Smooth muscle cell of the umbilical artery (primary cell): ENCODE measurements around the gene PDF. TPM values are rescaled to one million over a fixed set of nuclear protein-coding genes. Genes with fewer than 3 reads are reported as not detected.

Experiments used
- total RNA-seq: library from RNA; depleted of rRNA; stranded (reverse); fragments of >200 nt; gene quantifications from 2 replicates; pipeline ENCODE4 v1.2.3, GENCODE V29; 2014

PDF gene, protein sequence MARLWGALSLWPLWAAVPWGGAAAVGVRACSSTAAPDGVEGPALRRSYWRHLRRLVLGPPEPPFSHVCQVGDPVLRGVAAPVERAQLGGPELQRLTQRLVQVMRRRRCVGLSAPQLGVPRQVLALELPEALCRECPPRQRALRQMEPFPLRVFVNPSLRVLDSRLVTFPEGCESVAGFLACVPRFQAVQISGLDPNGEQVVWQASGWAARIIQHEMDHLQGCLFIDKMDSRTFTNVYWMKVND
- 14.4 and 14.8 TPM in 2 replicates for total RNA-seq

DNA sequence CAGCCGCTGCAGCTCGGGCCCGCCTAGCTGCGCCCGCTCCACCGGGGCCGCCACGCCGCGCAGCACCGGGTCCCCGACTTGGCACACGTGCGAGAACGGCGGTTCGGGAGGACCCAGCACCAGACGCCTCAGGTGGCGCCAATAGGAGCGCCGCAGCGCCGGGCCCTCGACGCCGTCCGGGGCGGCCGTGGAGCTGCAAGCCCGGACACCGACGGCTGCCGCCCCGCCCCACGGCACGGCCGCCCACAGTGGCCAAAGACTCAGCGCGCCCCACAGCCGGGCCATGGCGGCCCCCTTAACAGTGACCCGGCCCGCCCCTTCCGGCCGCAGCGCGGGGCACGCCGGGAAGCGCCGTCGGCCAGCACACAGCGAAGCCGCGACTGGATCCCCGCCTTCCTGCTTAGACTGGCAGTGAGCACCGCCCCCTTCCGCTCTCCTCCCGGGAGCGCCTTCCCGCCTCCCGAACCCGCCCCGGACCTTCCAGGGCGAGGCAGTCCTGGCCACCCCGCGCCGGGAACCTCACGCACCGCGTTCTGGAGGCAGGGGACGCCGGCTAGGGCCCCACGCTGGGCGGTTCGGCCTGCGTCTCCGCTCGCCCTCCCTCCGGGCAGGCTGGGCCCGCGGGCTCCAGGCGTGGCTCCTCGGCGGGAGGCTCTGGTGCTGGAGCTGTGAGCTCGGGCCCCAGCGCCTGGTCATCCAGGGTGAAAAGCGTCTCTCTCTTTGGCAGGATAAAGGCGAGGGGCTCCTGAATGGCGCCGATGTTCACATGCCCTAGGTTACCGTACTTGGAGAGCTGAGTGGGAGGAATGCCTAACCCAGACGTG, at the start of gene PDF:
TSS of gene PDF (minus strand) at position 303 of the 824 bp plus-strand sequence. CDS start at position 285, 18 bp downstream.

DNA sequence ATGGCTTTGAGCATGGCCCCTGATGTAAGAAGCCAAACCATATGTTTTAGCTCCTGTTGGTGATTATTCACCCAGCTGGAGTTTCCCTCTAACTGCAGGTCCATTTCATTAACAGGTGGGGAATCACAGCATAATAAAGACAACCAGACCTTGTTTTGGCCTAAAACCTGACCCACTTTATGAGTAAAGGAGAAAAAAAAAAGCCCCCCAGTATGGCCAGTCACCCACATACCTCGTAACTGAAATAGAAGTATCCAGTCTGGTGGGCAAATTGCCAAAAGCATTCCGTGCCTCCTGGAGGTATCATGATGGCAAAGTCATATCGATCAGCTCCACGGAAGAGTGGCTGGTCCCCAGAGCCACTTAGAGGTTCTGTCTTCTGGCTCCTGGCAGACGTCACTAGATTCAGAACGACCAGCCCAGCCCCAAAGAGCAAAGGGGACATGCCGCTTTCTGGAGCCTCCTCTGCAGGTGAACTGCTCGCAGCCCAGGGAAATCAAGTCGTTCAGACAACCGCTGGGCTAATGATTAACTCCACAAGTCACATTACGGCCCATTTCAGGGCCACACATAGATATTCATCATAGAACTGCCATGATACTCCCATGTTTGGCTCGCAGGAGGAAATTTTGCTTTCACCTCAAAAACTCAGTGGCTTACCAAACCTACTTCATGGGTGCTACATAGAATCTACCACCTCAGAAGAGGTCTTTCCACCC, 21.1 kb upstream of the PDF start, which contains the start of gene TMED6:
TSS of gene TMED6 (minus strand) at position 478 of the 719 bp plus-strand sequence. CDS start at position 445, 33 bp downstream.

DNA sequence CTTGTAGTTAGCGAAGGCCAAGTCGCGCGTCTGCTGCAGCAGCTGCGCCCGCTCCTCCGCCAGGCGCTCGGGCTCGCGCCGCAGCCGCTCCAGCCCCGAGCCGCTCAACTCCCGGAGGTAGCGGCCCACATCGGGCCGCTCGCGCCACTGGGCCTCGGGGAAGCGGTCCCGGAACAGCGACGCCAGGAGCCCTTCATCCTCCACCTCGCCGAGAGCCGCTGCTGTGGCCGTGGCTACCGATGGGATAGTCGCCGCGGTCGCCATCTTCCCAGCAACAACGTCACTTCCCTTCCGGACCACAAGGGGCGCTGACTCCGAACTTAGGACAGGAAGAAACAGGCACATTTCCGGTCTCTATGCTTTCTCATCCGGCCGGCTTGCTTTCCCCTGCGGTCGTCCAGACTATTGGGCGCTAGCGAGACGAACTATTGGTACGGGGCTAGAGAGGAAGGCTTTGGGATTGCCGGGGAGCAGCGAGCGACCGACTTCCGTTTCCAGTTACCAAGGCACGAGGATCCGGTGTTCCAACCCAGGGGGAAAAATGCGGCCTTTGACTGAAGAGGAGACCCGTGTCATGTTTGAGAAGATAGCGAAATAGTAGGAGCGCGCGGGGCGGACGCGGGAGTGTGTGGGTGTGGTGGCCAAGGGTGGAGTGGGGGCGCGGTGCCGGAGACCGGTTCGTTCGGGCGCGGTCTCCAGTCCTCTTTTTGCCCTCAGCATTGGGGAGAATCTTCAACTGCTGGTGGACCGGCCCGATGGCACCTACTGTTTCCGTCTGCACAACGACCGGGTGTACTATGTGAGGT, 9.1 kb upstream of the PDF start, which contains the start of the genes COG8 and NIP7:
TSS of gene COG8 (minus strand) at position 276 of the 806 bp plus-strand sequence. CDS start at position 264, 12 bp downstream.
TSS of gene NIP7 (plus strand) at position 484 of the 806 bp plus-strand sequence. CDS start at position 542, 58 bp downstream.

DNA sequence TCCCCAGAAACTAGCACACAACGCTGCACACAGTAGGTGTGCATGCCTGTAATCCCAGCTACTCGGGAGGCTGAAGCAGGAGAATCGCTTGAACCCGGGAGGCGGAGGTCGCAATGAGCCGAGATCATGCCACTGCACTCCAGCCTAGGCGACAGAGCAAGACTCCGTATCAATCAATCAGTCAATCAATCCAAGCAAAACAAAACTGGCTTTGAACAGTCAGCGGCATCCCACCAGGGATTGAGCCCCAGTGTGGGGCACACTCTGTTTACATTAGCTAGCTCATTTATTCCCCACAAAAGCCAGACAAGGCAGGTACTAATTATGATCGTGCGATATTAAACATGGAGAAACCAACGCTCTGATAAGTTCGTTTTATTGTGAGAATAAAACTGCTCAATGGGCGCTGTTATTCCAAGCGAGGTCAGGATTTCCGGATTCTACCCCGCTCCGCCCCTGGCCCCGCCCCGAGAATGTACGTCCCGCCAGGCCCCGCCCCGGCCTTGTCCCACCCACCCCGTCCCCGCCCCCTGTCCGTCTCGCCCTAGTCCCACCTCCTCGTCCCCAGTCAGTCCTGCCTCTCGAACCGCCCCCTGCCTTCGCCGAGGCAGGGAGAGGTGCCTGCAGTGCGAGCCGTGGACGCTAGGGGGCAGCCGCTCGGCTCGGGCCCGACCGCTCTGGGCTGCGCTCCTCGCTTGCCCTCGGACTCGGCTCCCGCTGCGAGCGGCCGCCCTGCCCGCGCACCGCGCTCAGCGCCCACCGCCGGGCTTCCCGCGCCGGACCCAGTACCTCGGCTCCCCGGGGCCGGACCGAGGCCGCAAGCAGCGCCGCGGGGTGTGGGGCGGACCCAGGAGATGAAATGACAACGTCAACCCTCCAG, 19.5 kb downstream of the PDF start, which contains the start of gene VPS4A:
TSS of gene VPS4A (plus strand) at position 698 of the 880 bp plus-strand sequence. CDS start at position 860, 162 bp downstream.

Other genes starting within 250 kb of the PDF start
- gene HAS3, start 224.9 kb downstream of the PDF start, total RNA-seq: 3.9 and 10.1 TPM in 2 replicates
- gene CHTF8, start 198.0 kb downstream of the PDF start, total RNA-seq: 36.8 and 67.8 TPM in 2 replicates
- 19.3 and 30.8 TPM in 2 replicates for gene UTP4, start 197.9 kb downstream of the PDF start, total RNA-seq
- gene SNTB2, start 143.4 kb downstream of the PDF start, total RNA-seq: 29.7 and 81.5 TPM in 2 replicates
- 22.0 and 28.1 TPM in 2 replicates for gene VPS4A, start 19.2 kb downstream of the PDF start, total RNA-seq
- gene COG8, start 9.0 kb upstream of the PDF start, total RNA-seq: 36.2 and 38.3 TPM in 2 replicates
- gene NIP7, start 9.2 kb upstream of the PDF start, total RNA-seq: 18.7 and 26.0 TPM in 2 replicates
- 0.30 TPM in 1 of 2 replicates, not detected in the other for gene TMED6, start 21.2 kb upstream of the PDF start, total RNA-seq
- 7.1 and 14.7 TPM in 2 replicates for gene TERF2, start 55.4 kb upstream of the PDF start, total RNA-seq
- 61.8 and 100 TPM in 2 replicates for gene CYB5B, start 94.0 kb upstream of the PDF start, total RNA-seq
- 27.6 and 45.7 TPM in 2 replicates for gene NFAT5, start 235.4 kb upstream of the PDF start, total RNA-seq